Panc1 (cell line): ENCODE results near the gene PPM1H.

Experiments used
- CTCF ChIP-seq: fragments of 450-650 bp; IDR thresholded peaks from 2 replicates; pipeline ENCODE4 v1.5.1; 2017; ENCODE audit warnings: mild to moderate bottlenecking
- POLR2AphosphoS5 ChIP-seq: IDR thresholded peaks from 2 replicates; pipeline ENCODE4 v1.6.1; 2012; ENCODE audit warnings: mild to moderate bottlenecking, low read depth, low read length, moderate library complexity
- REST ChIP-seq, 2 experiments: IDR thresholded peaks; 2 replicates each; pipeline ENCODE4 v1.6.1; 2011 to 2012; ENCODE audit warnings: low read depth in 2 of 2, control low read depth in 1 of 2, low read length in 1 of 2, mild to moderate bottlenecking in 1 of 2, moderate library complexity in 1 of 2; ENCODE audit not compliant: insufficient read depth in 1 of 2

GRCh38 chr12:62631471-62632410 lies 303.2 kb downstream of the PPM1H start:
- TF ChIP-seq CTCF (peak; percentile 83), POLR2AphosphoS5 (no peak), REST (IDR thresholded peaks at IDR 0.05; ENCODE audit: insufficient read depth in 1 of 2, low read depth in 2 of 2, low read length in 1 of 2) (no peak)
